Common myeloid progenitor, CD34-positive (primary cell): ENCODE results near the gene LRP8.
A peak's percentile ranks its signal among the peaks of the same experiment; 100 is the strongest.

Experiments
- CTCF ChIA-PET: fragments of 350-600 bp; sonication (Branson Sonifier 250); formaldehyde crosslinking; loops from one replicate; lab custom pipeline; 2021; ENCODE audit warnings: antibody characterized with exemption; lab: Charles Lee
- POLR2A ChIA-PET: fragments of 350-600 bp; sonication (Branson Sonifier 250); formaldehyde crosslinking; loops from one replicate; lab custom pipeline; 2021; ENCODE audit warnings: antibody characterized with exemption; lab: Charles Lee
- DNase-seq, 3 donors: peaks; one replicate each; pipeline versions ENCODE4 v3.0.0 to v3.0.0-alpha.2; 2013
- H3K27ac ChIP-seq, 2 experiments: 1 replicate in 1 of 2; 2 replicates in 1 of 2; pipeline ENCODE4 v1.7.0; 2013; ENCODE audit warnings: inconsistent platforms in 2 of 2, low read length in 2 of 2, mild to moderate bottlenecking in 2 of 2, low read depth in 1 of 2, moderate library complexity in 1 of 2; ENCODE audit not compliant: severe bottlenecking in 2 of 2, insufficient read depth in 1 of 2, poor library complexity in 1 of 2
- H3K27me3 ChIP-seq, 5 experiments: replicated peaks in 2 of 5; 1 replicate in 3 of 5; 2 replicates in 2 of 5; pipeline versions ENCODE4 v1.6.1 to v1.7.0; 2013; ENCODE audit warnings: low read length in 4 of 5, mild to moderate bottlenecking in 2 of 5, moderate library complexity in 2 of 5, inconsistent platforms in 1 of 5; ENCODE audit not compliant: insufficient read depth in 5 of 5, control insufficient read depth in 4 of 5
- H3K36me3 ChIP-seq, 4 experiments: 1 replicate in 2 of 4; 2 replicates in 2 of 4; pipeline versions ENCODE4 v1.6.1 to v1.7.0; 2013; ENCODE audit warnings: low read length in 3 of 4, control low read depth in 1 of 4, mild to moderate bottlenecking in 1 of 4; ENCODE audit not compliant: control insufficient read depth in 4 of 4, insufficient read depth in 4 of 4
- H3K4me1 ChIP-seq, 4 experiments: 1 replicate in 3 of 4; 2 replicates in 1 of 4; pipeline versions ENCODE4 v1.6.1 to v1.7.1; 2013; ENCODE audit warnings: low read length in 3 of 4, mild to moderate bottlenecking in 3 of 4, control low read depth in 1 of 4, inconsistent platforms in 1 of 4, moderate library complexity in 1 of 4; ENCODE audit not compliant: control insufficient read depth in 4 of 4, insufficient read depth in 4 of 4; ENCODE audit errors: control extremely low read depth in 1 of 4
- H3K4me3 ChIP-seq, 7 experiments: 1 replicate in 4 of 7; 2 replicates in 3 of 7; pipeline versions ENCODE4 v1.5.1 to v1.7.0; 2013; ENCODE audit warnings: mild to moderate bottlenecking in 7 of 7, low read length in 6 of 7, moderate library complexity in 6 of 7, inconsistent platforms in 2 of 7, low read depth in 2 of 7, control low read depth in 1 of 7; ENCODE audit not compliant: insufficient read depth in 4 of 7, control insufficient read depth in 1 of 7; ENCODE audit errors: extremely low read depth in 1 of 7
- H3K9me3 ChIP-seq, 5 experiments: 1 replicate in 4 of 5; 2 replicates in 1 of 5; pipeline versions ENCODE4 v1.6.1 to v1.7.1; 2013; ENCODE audit warnings: low read length in 4 of 5, mild to moderate bottlenecking in 2 of 5, inconsistent platforms in 1 of 5, low read depth in 1 of 5, moderate library complexity in 1 of 5; ENCODE audit not compliant: control insufficient read depth in 4 of 5, insufficient read depth in 2 of 5; ENCODE audit errors: control extremely low read depth in 1 of 5
- WGBS: methylation state at CpG from one replicate; pipeline ENCODE4 v1.1.5; 2013; ENCODE audit not compliant: insufficient coverage; 5-methylcytosine and 5-hydroxymethylcytosine counted together

LRP8 gene

DNA sequence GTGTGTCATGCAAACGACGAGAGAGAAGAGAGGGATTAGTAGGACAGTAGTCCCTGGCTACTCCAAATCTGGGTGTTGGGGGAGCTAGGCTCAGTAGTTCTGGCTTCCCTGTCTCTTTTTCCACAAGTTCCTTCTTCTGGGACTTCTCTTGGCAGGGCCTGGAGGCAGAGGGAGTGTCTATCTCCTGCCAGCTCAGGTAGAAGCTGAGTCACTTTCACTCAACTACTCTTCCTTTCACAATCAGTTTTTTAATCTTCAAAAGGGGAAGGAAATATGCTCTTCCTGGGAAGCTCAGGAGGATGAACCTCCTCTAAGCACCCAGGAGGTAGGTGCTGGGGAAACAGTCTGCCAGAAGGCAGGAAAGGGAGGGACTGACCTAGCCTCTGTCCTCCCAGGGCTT lies 54.3 kb downstream of the LRP8 start:
- ChIA-PET CTCF (interaction anchor here (1.5 to 2.3 kb wide), 2 partner anchors 10 to 120 kb away, joined by 4 to 9 read pairs; no protein-coding TSS in a partner anchor), POLR2A (no interaction called here)
- H3K4me3 ChIP-seq: no peak overlapping the region
- peaks cover 2 to 94% (median 41%) of the 10 kb centered on the region in 4 experiments for H3K36me3 ChIP-seq
- H3K27ac ChIP-seq: no peak overlapping the region
- peaks cover 0 to 9% (median 0%) of the 10 kb centered on the region in 4 experiments for H3K4me1 ChIP-seq
- WGBS: 83% methylated on average over 2 of the region's 2 CpGs
- no peak for DNase-seq
- no peaks in the 10 kb centered on the region for H3K9me3 ChIP-seq
- no peaks in the 10 kb centered on the region for H3K27me3 ChIP-seq

DNA sequence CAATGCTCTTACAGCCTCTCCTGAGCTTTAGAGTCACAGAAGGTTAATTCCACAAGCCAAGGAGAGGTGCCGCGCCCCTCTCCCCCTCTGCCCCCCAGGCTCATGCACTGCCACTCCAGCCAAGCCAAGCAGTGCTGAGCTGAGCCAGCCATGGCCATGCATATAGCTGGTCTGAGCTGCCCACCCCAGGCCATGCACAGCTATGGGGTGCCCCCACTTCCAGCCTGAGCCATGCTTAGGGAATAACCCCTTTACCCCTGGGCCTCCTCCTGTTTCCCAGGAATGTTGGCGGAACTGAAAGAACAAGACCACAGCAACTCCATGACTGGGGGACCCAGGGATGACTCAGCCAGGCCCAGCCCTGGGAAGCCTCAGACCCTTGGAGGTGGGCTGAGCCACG lies 55.5 kb downstream of the LRP8 start:
- peaks cover 0 to 9% (median 0%) of the 10 kb centered on the region in 4 experiments for H3K4me1 ChIP-seq
- POLR2A ChIA-PET: no interaction called here
- H3K27me3 ChIP-seq: no peaks in the 10 kb centered on the region
- no peak for DNase-seq
- CTCF ChIA-PET: interaction anchor here (2.3 kb wide), 1 partner anchor 121 kb away, joined by 9 read pairs; no protein-coding TSS in a partner anchor
- H3K36me3 ChIP-seq: peaks cover 2 to 94% (median 42%) of the 10 kb centered on the region in 4 experiments
- WGBS: 100% methylated on average over 4 of the region's 4 CpGs
- no peaks in the 10 kb centered on the region for H3K9me3 ChIP-seq
- H3K27ac ChIP-seq: no peak overlapping the region
- no peak overlapping the region for H3K4me3 ChIP-seq

DNA sequence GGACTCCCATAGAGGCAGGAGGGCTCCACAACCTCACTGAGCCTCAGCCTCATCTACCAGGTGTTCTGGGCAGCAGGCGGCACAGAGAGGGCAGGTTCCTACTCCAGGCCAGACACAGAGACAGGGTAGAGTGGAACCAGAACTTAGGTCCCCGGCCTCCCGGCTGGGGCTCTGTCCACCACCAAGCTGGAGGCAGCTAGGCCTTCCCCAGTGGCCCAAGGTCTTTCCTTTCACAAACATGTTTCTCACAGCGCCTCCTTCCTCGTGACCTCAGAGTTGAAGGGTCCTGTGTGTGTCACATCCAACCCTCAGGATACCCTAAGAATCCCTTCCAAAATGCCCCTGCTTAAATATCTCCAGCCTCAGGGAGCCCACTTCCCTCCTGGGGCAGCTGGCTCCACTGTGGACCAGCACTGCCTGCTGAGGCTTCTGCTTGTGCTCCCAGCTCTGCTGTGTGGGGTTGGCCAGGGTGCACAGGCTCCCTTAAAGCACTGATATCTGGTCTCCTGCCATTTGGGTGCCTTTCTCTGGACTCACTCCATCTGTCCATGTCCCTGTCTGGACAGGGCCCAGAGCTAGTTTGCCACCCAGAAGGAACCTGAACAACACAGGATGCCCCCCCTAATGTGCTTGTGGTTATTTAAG lies 56.3 kb downstream of the LRP8 start:
- no peak for DNase-seq
- H3K4me1 ChIP-seq: peaks cover 0 to 9% (median 0%) of the 10 kb centered on the region in 4 experiments
- no peaks in the 10 kb centered on the region for H3K27me3 ChIP-seq
- peaks cover 2 to 93% (median 40%) of the 10 kb centered on the region in 4 experiments for H3K36me3 ChIP-seq
- no peak overlapping the region for H3K27ac ChIP-seq
- WGBS: 99% methylated on average over 5 of the region's 5 CpGs
- H3K4me3 ChIP-seq: no peak overlapping the region
- CTCF ChIA-PET: interaction anchor here (1.5 to 2.3 kb wide), 2 partner anchors 121 to 122 kb away, joined by 5 to 9 read pairs; no protein-coding TSS in a partner anchor
- POLR2A ChIA-PET: no interaction called here
- H3K9me3 ChIP-seq: no peaks in the 10 kb centered on the region

- H3K27me3 ChIP-seq: no peaks in the 10 kb centered on the region
- no peak overlapping the region for H3K27ac ChIP-seq
- H3K4me1 ChIP-seq: peaks cover 0 to 9% (median 0%) of the 10 kb centered on the region in 4 experiments
- H3K9me3 ChIP-seq: no peaks in the 10 kb centered on the region
- WGBS: 100% methylated on average over 5 of the region's 8 CpGs
- ChIA-PET CTCF (interaction anchor here (0.9 to 1.5 kb wide), 2 partner anchors 10 to 122 kb away, joined by 3 to 5 read pairs; no protein-coding TSS in a partner anchor), POLR2A (no interaction called here)
- H3K36me3 ChIP-seq: peaks cover 2 to 94% (median 44%) of the 10 kb centered on the region in 4 experiments
- no peak for DNase-seq
- H3K4me3 ChIP-seq: no peak overlapping the region
These were observed 57.0 kb downstream of the LRP8 start for GRCh38 chr1:53270873-53271272.

DNA sequence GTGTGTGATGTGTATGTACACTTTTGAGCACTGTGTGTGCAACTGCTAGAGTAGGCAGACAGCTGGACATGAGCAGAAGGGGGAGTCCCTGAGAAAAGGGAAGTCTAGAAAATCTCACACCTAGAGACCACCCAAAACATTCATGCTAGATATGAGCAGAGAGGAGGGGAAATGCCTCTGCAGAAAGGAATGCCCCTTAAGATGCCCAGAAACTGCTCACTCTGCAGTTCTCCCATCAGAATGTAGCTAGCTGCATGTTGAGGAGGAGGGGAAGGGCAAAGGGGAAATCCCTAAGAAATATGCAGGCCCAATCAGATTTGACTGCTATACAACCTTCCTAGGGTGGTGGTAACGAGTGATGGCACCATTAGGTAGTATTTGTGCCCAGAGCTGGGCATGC lies 57.8 kb downstream of the LRP8 start:
- CTCF ChIA-PET: interaction anchor here (0.9 to 1.5 kb wide), 2 partner anchors 11 to 123 kb away, joined by 3 to 5 read pairs; no protein-coding TSS in a partner anchor
- Histone ChIP-seq H3K9me3 (no peaks in the 10 kb centered on the region), H3K4me3 (no peak overlapping the region), H3K36me3 (peaks cover 7 to 94% (median 46%) of the 10 kb centered on the region in 4 experiments), H3K4me1 (peaks cover 0 to 9% (median 0%) of the 10 kb centered on the region in 4 experiments), H3K27me3 (no peaks in the 10 kb centered on the region), H3K27ac (no peak overlapping the region)
- WGBS: 100% methylated on average over 1 of the region's 1 CpG
- POLR2A ChIA-PET: no interaction called here
- no peak for DNase-seq

- peaks cover 20 to 94% (median 53%) of the 10 kb centered on the region in 4 experiments for H3K36me3 ChIP-seq
- H3K4me1 ChIP-seq: no peaks in the 10 kb centered on the region
- no peaks in the 10 kb centered on the region for H3K27me3 ChIP-seq
- no peak for DNase-seq
- H3K4me3 ChIP-seq: no peak overlapping the region
- ChIA-PET CTCF (interaction anchor here (0.6 to 2.7 kb wide), 6 partner anchors 9 to 569 kb away, joined by 3 to 16 read pairs (median 4); no protein-coding TSS in a partner anchor), POLR2A (no interaction called here)
- H3K9me3 ChIP-seq: no peaks in the 10 kb centered on the region
- H3K27ac ChIP-seq: no peak overlapping the region
These were observed 60.1 kb downstream of the LRP8 start for GRCh38 chr1:53267761-53268160.

DNA sequence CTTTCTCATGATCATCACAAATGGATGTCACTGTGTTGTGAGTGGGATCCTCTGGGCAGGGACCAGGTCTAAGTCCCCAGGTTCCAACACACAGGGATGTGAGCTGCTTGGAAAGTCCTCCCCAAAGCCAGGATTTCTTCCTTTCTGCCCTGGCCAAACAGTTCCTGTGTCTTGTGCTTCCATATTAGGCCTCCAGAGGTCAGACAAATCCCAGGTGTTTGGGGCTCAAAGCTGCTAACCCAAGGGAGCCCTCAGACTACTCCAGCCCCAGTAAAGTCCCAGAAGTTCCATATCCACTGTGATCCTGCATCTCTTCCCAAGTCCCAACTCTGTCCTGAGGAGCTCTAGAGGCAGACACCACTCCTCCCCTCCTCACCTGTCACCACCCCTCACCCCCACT lies 61.8 kb downstream of the LRP8 start:
- Histone ChIP-seq H3K4me1 (no peaks in the 10 kb centered on the region), H3K4me3 (no peak overlapping the region), H3K36me3 (peaks cover 22 to 94% (median 64%) of the 10 kb centered on the region in 4 experiments), H3K9me3 (no peaks in the 10 kb centered on the region), H3K27ac (no peak overlapping the region), H3K27me3 (no peaks in the 10 kb centered on the region)
- peak in 2 of 3 donors; percentile 9 to 15 for DNase-seq
- ChIA-PET CTCF (interaction anchor here (0.9 to 1.9 kb wide), 4 partner anchors 9 to 232 kb away, joined by 3 to 7 read pairs (median 4); no protein-coding TSS in a partner anchor), POLR2A (no interaction called here)
